ENCODE results near the gene NOX4. TPM values are rescaled to one million over a fixed set of nuclear protein-coding genes. Genes with fewer than 3 reads are reported as not detected.

NOX4 gene
- polyA plus RNA-seq, 3 donors, result not detected

DNA sequence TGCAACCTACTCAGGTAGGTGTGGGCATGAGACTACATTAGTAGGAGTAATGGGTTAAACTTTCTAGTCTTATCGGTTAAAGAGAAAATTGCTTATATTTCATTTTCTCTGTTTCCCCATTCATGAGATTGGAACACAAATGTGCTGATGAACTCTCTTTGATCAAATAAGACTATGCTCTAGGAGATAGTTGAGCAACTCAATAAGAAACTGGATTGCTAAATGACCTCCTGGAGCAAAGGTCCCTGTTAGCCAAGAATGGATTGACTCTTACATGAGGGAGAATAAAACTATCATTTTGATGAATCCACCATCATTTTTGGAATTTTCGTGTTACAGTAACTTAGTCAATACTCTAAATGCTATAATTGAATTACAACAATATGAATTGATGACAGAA lies 11.1 kb upstream of the NOX4 start:
- H3K4me1 Mint-ChIP-seq, result no peaks in the 10 kb centered on the region
- TF ChIP-seq, protein P1, sequence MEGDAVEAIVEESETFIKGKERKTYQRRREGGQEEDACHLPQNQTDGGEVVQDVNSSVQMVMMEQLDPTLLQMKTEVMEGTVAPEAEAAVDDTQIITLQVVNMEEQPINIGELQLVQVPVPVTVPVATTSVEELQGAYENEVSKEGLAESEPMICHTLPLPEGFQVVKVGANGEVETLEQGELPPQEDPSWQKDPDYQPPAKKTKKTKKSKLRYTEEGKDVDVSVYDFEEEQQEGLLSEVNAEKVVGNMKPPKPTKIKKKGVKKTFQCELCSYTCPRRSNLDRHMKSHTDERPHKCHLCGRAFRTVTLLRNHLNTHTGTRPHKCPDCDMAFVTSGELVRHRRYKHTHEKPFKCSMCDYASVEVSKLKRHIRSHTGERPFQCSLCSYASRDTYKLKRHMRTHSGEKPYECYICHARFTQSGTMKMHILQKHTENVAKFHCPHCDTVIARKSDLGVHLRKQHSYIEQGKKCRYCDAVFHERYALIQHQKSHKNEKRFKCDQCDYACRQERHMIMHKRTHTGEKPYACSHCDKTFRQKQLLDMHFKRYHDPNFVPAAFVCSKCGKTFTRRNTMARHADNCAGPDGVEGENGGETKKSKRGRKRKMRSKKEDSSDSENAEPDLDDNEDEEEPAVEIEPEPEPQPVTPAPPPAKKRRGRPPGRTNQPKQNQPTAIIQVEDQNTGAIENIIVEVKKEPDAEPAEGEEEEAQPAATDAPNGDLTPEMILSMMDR (IDR thresholded peaks at IDR 0.05), result no peak
- no peaks in the 10 kb centered on the region for H3K9me3 Mint-ChIP-seq
- no peaks in the 10 kb centered on the region for H3K4me1 ChIP-seq (ENCODE audit: control insufficient read depth in 1 of 2, insufficient read depth in 2 of 2, low read length in 2 of 2)
- H3K36me3 Mint-ChIP-seq, result no peaks in the 10 kb centered on the region
- intact Hi-C loops (cut with micrococcal nuclease), result no loop called here
- no peaks in the 10 kb centered on the region for H3K27me3 ChIP-seq (ENCODE audit: control insufficient read depth in 2 of 2, insufficient read depth in 2 of 2, low read length in 2 of 2)
- H2AFZ ChIP-seq (ENCODE audit: insufficient read depth, low read depth, low read length, poor library complexity, severe bottlenecking), result no peak overlapping the region
- H3K4me3 Mint-ChIP-seq, result no peak overlapping the region
- H3K4me2 ChIP-seq (replicated peaks; ENCODE audit: extremely low read depth, low read length, poor library complexity, severe bottlenecking), result no peak overlapping the region
- no peak for DNase-seq
- H3K27ac ChIP-seq (ENCODE audit: low read depth in 1 of 2, low read length in 2 of 2), result no peak overlapping the region
- no peaks in the 10 kb centered on the region for H3K79me2 ChIP-seq (ENCODE audit: insufficient read depth, low read length)
- no peaks in the 10 kb centered on the region for H4K20me1 ChIP-seq (ENCODE audit: insufficient read depth, low read length)
- no peak overlapping the region for H3K27ac Mint-ChIP-seq
- WGBS (ENCODE audit: insufficient coverage), result no CpG with 5 or more reads among the region's 2 CpGs
- no peak overlapping the region for H3K4me3 ChIP-seq (replicated peaks in 1 of 3; ENCODE audit: low read depth in 2 of 3, low read length in 3 of 3)
- no peak overlapping the region for H3K9ac ChIP-seq (ENCODE audit: insufficient read depth, low read length, poor library complexity, severe bottlenecking)
- no peaks in the 10 kb centered on the region for H3K36me3 ChIP-seq (replicated peaks in 1 of 2; ENCODE audit: control insufficient read depth in 1 of 2, insufficient read depth in 2 of 2, low read length in 2 of 2)
- H3K9me3 ChIP-seq (replicated peaks in 1 of 2; ENCODE audit: control insufficient read depth in 1 of 2, insufficient read depth in 1 of 2, low read length in 2 of 2), result no peaks in the 10 kb centered on the region
- peaks cover 0 to 2% (median 2%) of the 10 kb centered on the region in 3 donors for H3K27me3 Mint-ChIP-seq (ENCODE audit: low read depth in 3 of 3)

DNA sequence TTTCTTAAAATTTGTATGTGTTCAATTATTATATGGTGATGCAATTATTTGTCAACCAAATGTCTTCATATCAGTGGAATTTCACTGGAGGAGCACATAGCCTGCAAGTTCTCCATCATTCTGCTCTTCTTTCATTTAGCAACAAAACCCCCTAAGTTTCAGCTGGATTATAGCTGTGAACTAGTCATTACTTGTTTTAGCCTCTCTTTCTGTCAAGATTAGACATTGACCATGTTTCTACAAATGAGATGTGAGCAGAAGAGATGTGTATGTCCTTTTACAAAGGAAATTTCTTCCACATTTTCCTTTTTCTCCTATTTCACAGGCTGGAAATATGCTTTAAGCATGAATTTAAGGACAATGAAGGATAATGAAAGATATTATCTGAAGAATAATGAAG lies 9.2 kb upstream of the NOX4 start:
- TF ChIP-seq, protein P1 (IDR thresholded peaks at IDR 0.05), result no peak
- no peak for DNase-seq
- no peaks in the 10 kb centered on the region for H3K79me2 ChIP-seq (ENCODE audit: insufficient read depth, low read length)
- intact Hi-C loops (cut with micrococcal nuclease), result no loop called here
- H3K4me1 ChIP-seq (ENCODE audit: control insufficient read depth in 1 of 2, insufficient read depth in 2 of 2, low read length in 2 of 2), result no peaks in the 10 kb centered on the region
- H3K4me3 ChIP-seq (replicated peaks in 1 of 3; ENCODE audit: low read depth in 2 of 3, low read length in 3 of 3), result no peak overlapping the region
- Mint-ChIP-seq H3K4me3 (no peak overlapping the region), H3K27me3 (ENCODE audit: low read depth in 3 of 3) (peaks cover 0 to 2% (median 0%) of the 10 kb centered on the region in 3 donors), H3K4me1 (no peaks in the 10 kb centered on the region), H3K36me3 (no peaks in the 10 kb centered on the region), H3K27ac (no peak overlapping the region), H3K9me3 (no peaks in the 10 kb centered on the region)
- no peak overlapping the region for H3K4me2 ChIP-seq (replicated peaks; ENCODE audit: extremely low read depth, low read length, poor library complexity, severe bottlenecking)
- H3K9ac ChIP-seq (ENCODE audit: insufficient read depth, low read length, poor library complexity, severe bottlenecking), result no peak overlapping the region
- H3K27me3 ChIP-seq (ENCODE audit: control insufficient read depth in 2 of 2, insufficient read depth in 2 of 2, low read length in 2 of 2), result no peaks in the 10 kb centered on the region
- H4K20me1 ChIP-seq (ENCODE audit: insufficient read depth, low read length), result no peaks in the 10 kb centered on the region
- H3K36me3 ChIP-seq (replicated peaks in 1 of 2; ENCODE audit: control insufficient read depth in 1 of 2, insufficient read depth in 2 of 2, low read length in 2 of 2), result no peaks in the 10 kb centered on the region
- H3K27ac ChIP-seq (ENCODE audit: low read depth in 1 of 2, low read length in 2 of 2), result no peak overlapping the region
- H3K9me3 ChIP-seq (replicated peaks in 1 of 2; ENCODE audit: control insufficient read depth in 1 of 2, insufficient read depth in 1 of 2, low read length in 2 of 2), result no peaks in the 10 kb centered on the region
- no peak overlapping the region for H2AFZ ChIP-seq (ENCODE audit: insufficient read depth, low read depth, low read length, poor library complexity, severe bottlenecking)

Data from CD14-positive monocyte (primary cell).